ENCODE measurements around the gene ANKS1B. TPM values are rescaled to one million over a fixed set of nuclear protein-coding genes. Genes with fewer than 3 reads are reported as not detected.

The ANKS1B gene
- total RNA-seq, 1 donor from 2014 or later: 2.3 TPM

GRCh38 chr12:99392091-99392850, 592.5 kb downstream of the ANKS1B start:
- no peak overlapping the region for H3K27ac Mint-ChIP-seq (ENCODE audit: unreplicated experiment)
- no peaks in the 10 kb centered on the region for H3K36me3 Mint-ChIP-seq (ENCODE audit: low read depth)
- peaks cover 9% of the 10 kb centered on the region for H3K27me3 Mint-ChIP-seq (ENCODE audit: low read depth)
- H3K9me3 Mint-ChIP-seq (ENCODE audit: low read depth): no peaks in the 10 kb centered on the region
- no peak overlapping the region for H3K4me3 Mint-ChIP-seq (ENCODE audit: unreplicated experiment)
- DNase-seq (ENCODE audit: low spot score): no peak
- no peaks in the 10 kb centered on the region for H3K4me1 Mint-ChIP-seq (ENCODE audit: low read depth)
- no peak for TF ChIP-seq CTCF (IDR thresholded peaks at IDR 0.05)

- Mint-ChIP-seq H3K4me1 (ENCODE audit: low read depth) (no peaks in the 10 kb centered on the region), H3K36me3 (ENCODE audit: low read depth) (no peaks in the 10 kb centered on the region), H3K27ac (ENCODE audit: unreplicated experiment) (no peak overlapping the region), H3K4me3 (ENCODE audit: unreplicated experiment) (no peak overlapping the region), H3K27me3 (ENCODE audit: low read depth) (peaks cover 9% of the 10 kb centered on the region), H3K9me3 (ENCODE audit: low read depth) (no peaks in the 10 kb centered on the region)
- peak; percentile 61 for DNase-seq (ENCODE audit: low spot score)
- peak; percentile 38 for TF ChIP-seq CTCF (IDR thresholded peaks at IDR 0.05)
These were observed 594.0 kb downstream of the ANKS1B start for GRCh38 chr12:99390707-99391106.

GRCh38 chr12:99389751-99390150, 595.0 kb downstream of the ANKS1B start:
- no peak for DNase-seq (ENCODE audit: low spot score)
- H3K4me1 Mint-ChIP-seq (ENCODE audit: low read depth): no peaks in the 10 kb centered on the region
- no peaks in the 10 kb centered on the region for H3K36me3 Mint-ChIP-seq (ENCODE audit: low read depth)
- no peak overlapping the region for H3K27ac Mint-ChIP-seq (ENCODE audit: unreplicated experiment)
- H3K9me3 Mint-ChIP-seq (ENCODE audit: low read depth): no peaks in the 10 kb centered on the region
- no peak overlapping the region for H3K4me3 Mint-ChIP-seq (ENCODE audit: unreplicated experiment)
- TF ChIP-seq CTCF (IDR thresholded peaks at IDR 0.05): no peak
- H3K27me3 Mint-ChIP-seq (ENCODE audit: low read depth): peaks cover 9% of the 10 kb centered on the region

- no peak for DNase-seq (ENCODE audit: low spot score)
- Mint-ChIP-seq H3K9me3 (ENCODE audit: low read depth) (no peaks in the 10 kb centered on the region), H3K27me3 (ENCODE audit: low read depth) (peaks cover 9% of the 10 kb centered on the region), H3K27ac (ENCODE audit: unreplicated experiment) (no peak overlapping the region), H3K36me3 (ENCODE audit: low read depth) (no peaks in the 10 kb centered on the region), H3K4me1 (ENCODE audit: low read depth) (no peaks in the 10 kb centered on the region), H3K4me3 (ENCODE audit: unreplicated experiment) (no peak overlapping the region)
- TF ChIP-seq CTCF (IDR thresholded peaks at IDR 0.05): no peak
These were observed 596.0 kb downstream of the ANKS1B start for GRCh38 chr12:99388671-99389195.

- DNase-seq (ENCODE audit: low spot score): no peak
- no peaks in the 10 kb centered on the region for H3K36me3 Mint-ChIP-seq (ENCODE audit: low read depth)
- no peaks in the 10 kb centered on the region for H3K9me3 Mint-ChIP-seq (ENCODE audit: low read depth)
- H3K4me1 Mint-ChIP-seq (ENCODE audit: low read depth): no peaks in the 10 kb centered on the region
- no peak overlapping the region for H3K27ac Mint-ChIP-seq (ENCODE audit: unreplicated experiment)
- no peak for TF ChIP-seq CTCF (IDR thresholded peaks at IDR 0.05)
- H3K4me3 Mint-ChIP-seq (ENCODE audit: unreplicated experiment): no peak overlapping the region
- H3K27me3 Mint-ChIP-seq (ENCODE audit: low read depth): peaks cover 9% of the 10 kb centered on the region
These were observed 597.1 kb downstream of the ANKS1B start for GRCh38 chr12:99387661-99388060.
